ENCODE results near the gene NACC2.

DNA sequence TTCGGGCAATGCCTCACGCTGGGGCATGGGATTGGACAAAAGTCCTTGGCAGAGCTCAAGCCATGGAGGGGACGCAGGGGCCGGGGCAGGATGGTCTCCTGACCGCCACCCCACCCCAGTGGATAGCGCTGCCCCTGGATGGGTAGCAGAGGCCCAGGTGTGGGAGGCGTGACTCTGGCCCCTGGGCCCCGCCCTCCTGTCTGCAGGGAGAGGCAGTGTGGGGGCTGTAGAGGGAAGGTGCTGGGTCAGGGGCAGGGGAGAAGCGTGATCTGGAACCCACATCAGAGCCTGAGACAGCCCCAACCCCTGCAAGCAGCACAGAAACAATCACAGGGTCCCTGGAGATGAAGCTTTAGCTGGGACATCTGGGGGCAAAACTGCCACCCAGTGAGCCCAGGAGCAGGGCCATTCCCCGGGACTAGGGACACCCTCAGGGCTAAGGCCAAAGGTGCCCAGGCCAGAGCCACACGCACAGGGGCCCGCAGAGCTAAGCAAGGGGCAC lies 36.2 kb downstream of the NACC2 start:
- TF ChIP-seq, protein P1, sequence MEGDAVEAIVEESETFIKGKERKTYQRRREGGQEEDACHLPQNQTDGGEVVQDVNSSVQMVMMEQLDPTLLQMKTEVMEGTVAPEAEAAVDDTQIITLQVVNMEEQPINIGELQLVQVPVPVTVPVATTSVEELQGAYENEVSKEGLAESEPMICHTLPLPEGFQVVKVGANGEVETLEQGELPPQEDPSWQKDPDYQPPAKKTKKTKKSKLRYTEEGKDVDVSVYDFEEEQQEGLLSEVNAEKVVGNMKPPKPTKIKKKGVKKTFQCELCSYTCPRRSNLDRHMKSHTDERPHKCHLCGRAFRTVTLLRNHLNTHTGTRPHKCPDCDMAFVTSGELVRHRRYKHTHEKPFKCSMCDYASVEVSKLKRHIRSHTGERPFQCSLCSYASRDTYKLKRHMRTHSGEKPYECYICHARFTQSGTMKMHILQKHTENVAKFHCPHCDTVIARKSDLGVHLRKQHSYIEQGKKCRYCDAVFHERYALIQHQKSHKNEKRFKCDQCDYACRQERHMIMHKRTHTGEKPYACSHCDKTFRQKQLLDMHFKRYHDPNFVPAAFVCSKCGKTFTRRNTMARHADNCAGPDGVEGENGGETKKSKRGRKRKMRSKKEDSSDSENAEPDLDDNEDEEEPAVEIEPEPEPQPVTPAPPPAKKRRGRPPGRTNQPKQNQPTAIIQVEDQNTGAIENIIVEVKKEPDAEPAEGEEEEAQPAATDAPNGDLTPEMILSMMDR (IDR thresholded peaks at IDR 0.05) = no peak
- TF ChIP-seq POLR2AphosphoS5 (IDR thresholded peaks at IDR 0.05) (no peak), POLR2A (IDR thresholded peaks at IDR 0.05) (no peak), EP300 (IDR thresholded peaks at IDR 0.05; ENCODE audit: low read depth) (no peak)
